HG03342 (cell line): ENCODE data around the gene CD300LB.

ENCODE experiments used
- ATAC-seq: cut with Tn5 transposase; IDR thresholded peaks from one replicate; pipeline ENCODE4 v1.9.1; 2021; ENCODE audit warnings: mild to moderate bottlenecking, moderate library complexity; ENCODE audit not compliant: unreplicated experiment

Gene CD300LB

DNA sequence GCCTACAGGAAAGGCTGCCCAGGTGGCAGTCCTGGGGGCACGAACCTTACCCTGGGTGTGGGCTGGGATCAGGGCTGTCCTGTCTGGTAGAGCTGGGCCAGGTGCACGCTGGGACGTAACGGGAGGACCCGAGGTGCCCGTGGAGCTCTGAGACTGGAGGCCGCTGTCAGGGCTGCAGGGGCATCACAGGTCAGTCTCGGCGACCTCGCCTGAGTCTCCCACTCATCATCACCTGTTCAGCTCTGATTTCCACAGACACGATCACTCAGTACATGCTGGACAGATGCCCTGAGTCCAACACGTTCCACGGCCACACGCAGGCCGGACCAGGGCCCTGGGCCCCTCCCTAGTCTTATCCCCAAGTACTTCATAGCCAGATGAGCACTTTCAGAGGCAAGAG is 19.3 kb upstream of the CD300LB start:
- ATAC-seq: no peak

GRCh38 chr17:74549343-74549742 is 18.1 kb upstream of the CD300LB start:
- ATAC-seq: no peak

- ATAC-seq: no peak
Measured at GRCh38 chr17:74547736-74548135, 16.5 kb upstream of the CD300LB start.

DNA sequence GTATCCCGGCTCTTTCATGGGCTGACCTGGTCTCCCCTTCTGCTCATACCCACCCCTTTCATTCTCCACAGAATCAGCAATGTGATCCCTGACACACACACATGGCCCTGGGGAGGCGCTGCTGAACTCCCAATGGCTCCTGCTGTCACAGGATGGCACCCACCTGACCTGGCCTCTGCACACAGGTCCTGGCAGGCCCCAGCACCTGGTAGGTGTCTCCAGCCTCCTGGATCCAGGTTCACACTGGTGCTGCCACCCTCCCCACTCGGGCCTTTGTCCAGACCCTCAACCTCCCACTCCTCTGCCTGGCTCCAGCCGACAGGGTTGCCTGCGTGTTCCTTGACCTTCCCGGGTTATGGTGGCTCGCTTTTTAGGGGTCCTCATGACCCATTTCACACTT is 16.0 kb upstream of the CD300LB start:
- ATAC-seq: no peak

- no peak for ATAC-seq
Measured at GRCh38 chr17:74546586-74546985, 15.3 kb upstream of the CD300LB start.

DNA sequence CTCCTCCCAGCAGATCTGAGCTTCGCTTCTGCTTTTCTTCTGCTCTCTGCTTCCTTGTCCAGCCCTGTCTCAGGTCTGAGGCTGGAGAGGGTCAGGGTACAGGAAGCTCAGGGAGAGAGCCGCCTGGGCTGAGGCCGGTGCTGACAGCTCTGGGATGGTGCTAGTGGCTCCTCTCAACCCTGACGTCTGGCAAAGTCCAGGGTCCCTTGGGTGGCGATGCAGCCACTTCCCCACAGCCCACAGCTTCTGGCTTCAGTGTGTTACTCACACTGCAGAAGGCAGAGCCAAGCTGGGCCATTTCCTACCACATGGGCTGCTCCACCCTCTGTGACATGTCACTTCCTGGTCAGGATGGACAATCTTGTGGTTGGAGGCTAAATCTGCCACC is 14.6 kb upstream of the CD300LB start, which contains the start of gene CD300C:
Gene CD300C, minus strand, starts transcription at position 273 of the 388 bp plus-strand sequence. CDS start 333 bp downstream, outside the sequence.
- ATAC-seq: no peak

GRCh38 chr17:74544991-74545842 is 13.9 kb upstream of the CD300LB start:
- no peak for ATAC-seq

- no peak for ATAC-seq
Measured at GRCh38 chr17:74543891-74544760, 12.9 kb upstream of the CD300LB start.

GRCh38 chr17:74543406-74543805 is 12.1 kb upstream of the CD300LB start:
- ATAC-seq: no peak

DNA sequence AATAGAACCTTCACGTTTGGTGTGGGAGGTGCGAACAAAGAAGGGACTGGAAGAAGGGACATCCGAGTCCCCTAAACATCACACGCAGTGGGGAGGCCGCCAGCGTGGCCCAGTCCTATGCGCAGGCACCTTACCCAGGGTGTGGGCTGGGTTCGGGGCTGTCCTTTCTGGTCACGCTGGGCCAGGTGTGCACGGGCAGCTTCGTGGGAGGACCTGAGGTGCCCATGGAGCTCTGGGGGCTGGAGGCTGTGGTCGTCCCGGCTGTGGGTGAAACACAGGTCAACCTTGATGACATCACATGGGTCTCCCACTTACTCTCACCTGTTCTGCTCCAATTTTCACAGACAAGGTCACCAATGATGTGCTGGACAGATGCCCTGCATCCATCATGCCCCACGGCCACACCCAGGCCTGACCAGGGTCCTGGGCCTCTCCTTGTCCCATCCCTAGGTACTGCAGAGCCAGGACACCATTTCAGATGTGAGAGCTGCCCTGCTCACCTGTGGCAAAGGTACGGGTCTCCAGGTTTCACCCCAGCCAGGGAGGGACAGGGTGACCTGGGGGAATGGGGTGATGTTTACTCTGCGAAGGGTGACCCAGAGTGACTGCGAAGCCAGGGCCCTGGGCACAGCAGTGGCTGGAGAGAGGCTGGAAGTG is 11.6 kb upstream of the CD300LB start:
- ATAC-seq: no peak

- no peak for ATAC-seq
Measured at GRCh38 chr17:74542166-74542565, 10.9 kb upstream of the CD300LB start.

- no peak for ATAC-seq
Measured at GRCh38 chr17:74541176-74542111, 10.2 kb upstream of the CD300LB start.

- ATAC-seq: no peak
Measured at GRCh38 chr17:74539281-74539820, 8.1 kb upstream of the CD300LB start.

GRCh38 chr17:74536890-74537289 is 5.6 kb upstream of the CD300LB start:
- ATAC-seq: no peak

DNA sequence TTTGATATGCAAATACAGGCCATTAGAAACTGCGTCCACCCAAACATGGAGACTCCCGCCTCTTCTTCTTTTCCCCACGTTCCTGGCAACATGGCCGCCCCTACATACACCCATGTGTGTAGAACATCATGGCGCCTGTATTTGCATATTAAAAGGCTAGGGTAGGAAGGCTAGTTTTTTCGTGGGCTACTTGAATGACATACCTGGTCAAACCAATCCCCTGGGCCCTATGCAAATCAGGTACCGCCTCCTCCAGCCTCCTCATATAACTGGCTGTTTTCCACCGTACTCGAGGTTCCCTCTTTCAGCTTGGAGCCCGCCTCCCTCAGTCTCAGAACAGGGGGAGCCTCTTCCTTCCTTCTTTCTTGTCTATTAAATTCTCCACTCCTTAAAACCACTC is 840 bp upstream of the CD300LB start:
- ATAC-seq: peak; percentile 46

- ATAC-seq: no peak
Measured at GRCh38 chr17:74530831-74531150, 484 bp downstream of the CD300LB start.

GRCh38 chr17:74529243-74529642 is 2.0 kb downstream of the CD300LB start:
- ATAC-seq: no peak

DNA sequence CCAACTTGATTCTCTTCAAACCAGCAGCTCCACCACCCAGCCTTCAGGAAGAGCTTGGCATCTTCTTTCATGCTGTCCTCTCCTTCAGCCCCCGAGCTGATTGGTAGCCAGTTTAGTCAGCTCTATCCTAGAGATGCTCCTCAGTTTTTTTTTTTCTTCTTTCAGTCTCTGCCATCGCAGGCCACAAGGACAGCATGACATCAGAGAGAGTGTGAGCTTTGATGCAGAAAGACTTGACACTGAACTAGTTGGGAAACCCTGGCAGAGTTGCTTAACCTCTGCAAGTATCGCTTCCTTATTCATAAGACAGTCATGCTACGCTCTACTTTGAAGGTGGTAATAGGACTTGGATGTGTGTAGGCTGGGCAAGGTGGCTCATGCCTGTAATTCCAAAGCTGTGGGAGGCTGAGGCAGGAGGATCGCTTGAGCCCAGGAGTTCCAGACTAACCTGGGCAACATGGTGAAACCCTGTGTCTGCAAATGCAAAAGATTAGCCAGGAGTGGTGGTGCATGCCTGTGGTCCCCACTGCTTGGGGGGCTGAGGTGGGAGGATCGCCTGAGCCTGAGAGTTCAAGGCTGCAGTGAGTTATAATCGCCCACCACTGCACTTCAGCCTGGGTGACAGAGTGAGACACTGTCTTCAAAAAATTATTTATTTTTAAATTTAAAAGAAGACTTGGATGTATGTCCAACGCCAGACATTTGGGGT is 2.6 kb downstream of the CD300LB start:
- ATAC-seq: peak; percentile 77

DNA sequence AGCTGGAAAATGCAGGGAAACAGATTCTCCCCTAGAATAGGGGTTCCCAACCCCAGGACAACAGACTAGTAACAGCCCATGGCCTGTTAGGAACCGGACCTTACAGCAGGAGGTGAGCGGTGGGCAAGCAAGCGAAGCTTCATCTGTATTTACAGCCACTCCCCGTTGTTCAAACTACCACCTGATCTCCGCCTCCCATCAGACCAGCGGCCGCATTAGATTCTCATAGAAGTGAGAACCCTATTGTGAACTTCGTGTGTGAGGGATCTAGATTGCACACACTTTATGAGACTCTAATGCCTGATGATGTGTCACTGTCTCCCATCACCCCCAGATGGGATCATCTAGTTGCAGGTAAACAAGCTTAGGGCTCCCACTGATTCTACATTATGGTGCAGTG is 3.5 kb downstream of the CD300LB start:
- no peak for ATAC-seq
